ENCODE data around the gene COL15A1.
A peak's percentile ranks its signal among the peaks of the same experiment; 100 is the strongest.

Gene COL15A1

GRCh38 chr9:98940276-98940675 lies 3.4 kb upstream of the COL15A1 start:
- DNase-seq (ENCODE audit: low read depth), result no peak
- TF ChIP-seq, protein P1, sequence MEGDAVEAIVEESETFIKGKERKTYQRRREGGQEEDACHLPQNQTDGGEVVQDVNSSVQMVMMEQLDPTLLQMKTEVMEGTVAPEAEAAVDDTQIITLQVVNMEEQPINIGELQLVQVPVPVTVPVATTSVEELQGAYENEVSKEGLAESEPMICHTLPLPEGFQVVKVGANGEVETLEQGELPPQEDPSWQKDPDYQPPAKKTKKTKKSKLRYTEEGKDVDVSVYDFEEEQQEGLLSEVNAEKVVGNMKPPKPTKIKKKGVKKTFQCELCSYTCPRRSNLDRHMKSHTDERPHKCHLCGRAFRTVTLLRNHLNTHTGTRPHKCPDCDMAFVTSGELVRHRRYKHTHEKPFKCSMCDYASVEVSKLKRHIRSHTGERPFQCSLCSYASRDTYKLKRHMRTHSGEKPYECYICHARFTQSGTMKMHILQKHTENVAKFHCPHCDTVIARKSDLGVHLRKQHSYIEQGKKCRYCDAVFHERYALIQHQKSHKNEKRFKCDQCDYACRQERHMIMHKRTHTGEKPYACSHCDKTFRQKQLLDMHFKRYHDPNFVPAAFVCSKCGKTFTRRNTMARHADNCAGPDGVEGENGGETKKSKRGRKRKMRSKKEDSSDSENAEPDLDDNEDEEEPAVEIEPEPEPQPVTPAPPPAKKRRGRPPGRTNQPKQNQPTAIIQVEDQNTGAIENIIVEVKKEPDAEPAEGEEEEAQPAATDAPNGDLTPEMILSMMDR (IDR thresholded peaks at IDR 0.05; ENCODE audit: control insufficient read depth, insufficient read depth, low read depth, low read length, missing control alignments), result no peak
- no peak overlapping the region for H3K4me3 ChIP-seq (ENCODE audit: control insufficient read depth, low read depth, low read length)

DNA sequence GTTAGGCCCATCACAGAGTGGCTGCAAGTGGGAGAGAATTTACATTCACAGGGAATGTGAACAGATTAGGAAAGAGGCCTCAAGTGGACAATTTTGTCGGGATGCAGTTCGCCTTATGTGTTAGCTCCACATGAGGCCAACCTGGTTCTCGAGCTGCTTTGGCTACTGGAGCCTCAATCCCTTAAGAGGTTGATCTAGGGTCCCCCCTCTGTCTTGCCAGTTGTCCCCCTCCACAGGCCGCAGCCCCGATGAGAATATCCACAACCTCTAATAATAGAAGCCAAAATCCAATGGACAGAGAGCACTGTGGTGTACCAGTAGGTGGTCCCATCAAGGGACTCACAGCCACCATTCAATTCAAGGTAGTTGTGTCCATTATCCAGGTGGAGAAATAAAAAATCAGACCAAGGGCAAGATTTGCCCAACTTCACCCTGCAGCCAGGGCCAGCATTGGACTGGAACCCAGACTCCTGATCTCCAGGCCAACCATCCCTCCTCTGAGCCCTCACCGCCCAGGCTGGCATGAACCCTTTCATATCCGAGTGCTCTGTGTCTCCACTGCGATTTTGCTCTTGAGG lies 1.7 kb upstream of the COL15A1 start:
- no peak overlapping the region for H3K4me3 ChIP-seq (ENCODE audit: control insufficient read depth, low read depth, low read length)
- TF ChIP-seq, protein P1 (IDR thresholded peaks at IDR 0.05; ENCODE audit: control insufficient read depth, insufficient read depth, low read depth, low read length, missing control alignments), result no peak
- no peak for DNase-seq (ENCODE audit: low read depth)

- no peak overlapping the region; the same call in 1 of the 2 replicates for H3K4me3 ChIP-seq (ENCODE audit: control insufficient read depth, low read depth, low read length)
- TF ChIP-seq, protein P1 (IDR thresholded peaks at IDR 0.05; ENCODE audit: control insufficient read depth, insufficient read depth, low read depth, low read length, missing control alignments), result no peak
- no peak for DNase-seq (ENCODE audit: low read depth)
Observed at GRCh38 chr9:98942906-98943681, 613 bp upstream of the COL15A1 start.

GRCh38 chr9:98944057-98944733 lies 488 bp downstream of the COL15A1 start:
- H3K4me3 ChIP-seq (ENCODE audit: control insufficient read depth, low read depth, low read length), result peak overlapping the region; percentile 43
- TF ChIP-seq, protein P1 (IDR thresholded peaks at IDR 0.05; ENCODE audit: control insufficient read depth, insufficient read depth, low read depth, low read length, missing control alignments), result no peak
- DNase-seq (ENCODE audit: low read depth), result no peak

GRCh38 chr9:98944734-98945074 lies 997 bp downstream of the COL15A1 start:
- no peak overlapping the region; the same call in 1 of the 2 replicates for H3K4me3 ChIP-seq (ENCODE audit: control insufficient read depth, low read depth, low read length)
- no peak for DNase-seq (ENCODE audit: low read depth)
- TF ChIP-seq, protein P1 (IDR thresholded peaks at IDR 0.05; ENCODE audit: control insufficient read depth, insufficient read depth, low read depth, low read length, missing control alignments), result no peak

- no peak overlapping the region for H3K4me3 ChIP-seq (ENCODE audit: control insufficient read depth, low read depth, low read length)
- TF ChIP-seq, protein P1 (IDR thresholded peaks at IDR 0.05; ENCODE audit: control insufficient read depth, insufficient read depth, low read depth, low read length, missing control alignments), result no peak
- no peak for DNase-seq (ENCODE audit: low read depth)
Observed at GRCh38 chr9:98949565-98949964, 5.9 kb downstream of the COL15A1 start.

Data from AG09309 (cell line).